BJ (cell line): Measurements from ENCODE around the gene MEAK7. TPM values are rescaled to one million over a fixed set of nuclear protein-coding genes. Genes with fewer than 3 reads are reported as not detected.

Experiments
- CTCF ChIA-PET: fragments of 350-600 bp; formaldehyde crosslinking; extraction: SDS; loops from one replicate; lab custom pipeline; 2021; ENCODE audit warnings: antibody characterized with exemption, inconsistent platforms; lab: Yijun Ruan, JAX
- POLR2A ChIA-PET: fragments of 300-600 bp; sonication (Branson Sonifier 250); formaldehyde crosslinking; extraction: SDS; loops from one replicate; lab custom pipeline; 2021; ENCODE audit warnings: antibody characterized with exemption; lab: Charles Lee
- DNase-seq: peaks from one replicate; pipeline ENCODE4 v3.0.0-alpha.2; 2011; ENCODE audit warnings: low read depth
- H3K27me3 ChIP-seq: 2 replicates; pipeline ENCODE4 v1.6.0; 2011; ENCODE audit warnings: low read length; ENCODE audit not compliant: control insufficient read depth, insufficient read depth
- H3K36me3 ChIP-seq: 2 replicates; pipeline ENCODE4 v1.5.1; 2011; ENCODE audit warnings: low read length; ENCODE audit not compliant: control insufficient read depth, insufficient read depth
- H3K4me3 ChIP-seq: 2 replicates; pipeline ENCODE4 v1.5.1; 2011; ENCODE audit warnings: low read depth, mild to moderate bottlenecking, control low read depth, low read length
- CTCF ChIP-seq: IDR thresholded peaks from 2 replicates; pipeline ENCODE4 v1.5.1; 2011; ENCODE audit warnings: low read depth, mild to moderate bottlenecking, control low read depth, inconsistent platforms, low read length, moderate library complexity; ENCODE audit not compliant: insufficient read depth
- polyA minus RNA-seq: library from RNA; depleted of rRNA, polyadenylated mRNA; stranded (reverse); fragments of >200 nt; gene quantifications from 2 replicates; pipeline ENCODE4 v1.2.3, GENCODE V29; 2011; rRNA and poly(A)+ RNA removed
- polyA plus RNA-seq: library from polyadenylated mRNA; depleted of rRNA; stranded (reverse); fragments of >200 nt; gene quantifications from 2 replicates; pipeline ENCODE4 v1.2.3, GENCODE V29; 2011; rRNA removed

Gene MEAK7
- polyA plus RNA-seq, result 29.1 and 41.2 TPM in 2 replicates
- polyA minus RNA-seq, result 29.6 and 43.0 TPM in 2 replicates

- H3K27me3 ChIP-seq, result no peaks in the 10 kb centered on the region
- no peak for TF ChIP-seq CTCF
- CTCF ChIA-PET, result interaction anchor here (0.7 to 13.2 kb wide), 7 partner anchors 8 to 221 kb away, joined by 3 to 169 read pairs (median 6); partner anchors contain the start of gene COTL1
- H3K36me3 ChIP-seq, result peaks cover 7% of the 10 kb centered on the region
- POLR2A ChIA-PET, result no interaction called here
- H3K4me3 ChIP-seq, result peak within 1 kb of the TSS; percentile 67
- DNase-seq, result peak; percentile 83
Measured at GRCh38 chr16:84504420-84505248, at the start of gene MEAK7. MEAK7 (minus strand) TSS chr16:84504659; CDS start chr16:84498086, 6,573 bp downstream.

GRCh38 chr16:84553873-84554399 lies 49.5 kb upstream of the MEAK7 start:
- Histone ChIP-seq H3K27me3 (no peaks in the 10 kb centered on the region), H3K36me3 (no peaks in the 10 kb centered on the region), H3K4me3 (no peak overlapping the region)
- POLR2A ChIA-PET, result no interaction called here
- DNase-seq, result no peak
- CTCF ChIA-PET, result interaction anchor here (1.5 kb wide), 1 partner anchor 15 kb away, joined by 3 read pairs; no protein-coding TSS in a partner anchor
- TF ChIP-seq CTCF, result no peak

GRCh38 chr16:84552135-84552534 lies 47.7 kb upstream of the MEAK7 start:
- Histone ChIP-seq H3K27me3 (no peaks in the 10 kb centered on the region), H3K4me3 (no peak overlapping the region), H3K36me3 (no peaks in the 10 kb centered on the region)
- CTCF ChIA-PET, result interaction anchor here (0.6 to 0.9 kb wide), 2 partner anchors 11 to 609 kb away, joined by 3 read pairs; no protein-coding TSS in a partner anchor
- POLR2A ChIA-PET, result no interaction called here
- no peak for DNase-seq
- TF ChIP-seq CTCF, result no peak

GRCh38 chr16:84550096-84550495 lies 45.6 kb upstream of the MEAK7 start:
- DNase-seq, result no peak
- no peak for TF ChIP-seq CTCF
- Histone ChIP-seq H3K36me3 (no peaks in the 10 kb centered on the region), H3K27me3 (no peaks in the 10 kb centered on the region), H3K4me3 (no peak overlapping the region)
- ChIA-PET CTCF (no interaction called here), POLR2A (no interaction called here)
